Activated T-cell treated with anti-CD3 and anti-CD28 coated beads for 1 hour (primary cell): ENCODE measurements around the gene CCDC40.

Source experiments
- DNase-seq: peaks from one replicate; pipeline ENCODE4 v3.0.0-alpha.2; 2020; ENCODE audit warnings: low read depth

CCDC40 gene

GRCh38 chr17:80116276-80116920, 80.0 kb downstream of the CCDC40 start:
- DNase-seq = no peak

GRCh38 chr17:80116921-80117380, 80.5 kb downstream of the CCDC40 start:
- DNase-seq = no peak

- DNase-seq = no peak
Measured at GRCh38 chr17:80117491-80118401, 81.3 kb downstream of the CCDC40 start.

- no peak for DNase-seq
Measured at GRCh38 chr17:80118601-80119270, 82.3 kb downstream of the CCDC40 start.

GRCh38 chr17:80119271-80119791, 82.9 kb downstream of the CCDC40 start:
- DNase-seq = no peak

- no peak for DNase-seq
Measured at GRCh38 chr17:80119839-80120238, 83.4 kb downstream of the CCDC40 start.

GRCh38 chr17:80122026-80122575, 85.7 kb downstream of the CCDC40 start:
- DNase-seq = no peak

GRCh38 chr17:80122926-80123505, 86.6 kb downstream of the CCDC40 start:
- DNase-seq = no peak

GRCh38 chr17:80123791-80124190, 87.3 kb downstream of the CCDC40 start:
- no peak for DNase-seq

- DNase-seq = no peak
Measured at GRCh38 chr17:80124351-80124981, 88.0 kb downstream of the CCDC40 start.

- DNase-seq = no peak
Measured at GRCh38 chr17:80125656-80126448, 89.4 kb downstream of the CCDC40 start.

GRCh38 chr17:80126449-80126715, 89.9 kb downstream of the CCDC40 start:
- DNase-seq = no peak

GRCh38 chr17:80129006-80129565, 92.6 kb downstream of the CCDC40 start:
- no peak for DNase-seq

GRCh38 chr17:80130992-80131391, 94.5 kb downstream of the CCDC40 start:
- DNase-seq = no peak

GRCh38 chr17:80132906-80133625, 96.6 kb downstream of the CCDC40 start:
- DNase-seq = no peak

GRCh38 chr17:80133626-80133970, 97.2 kb downstream of the CCDC40 start:
- no peak for DNase-seq

- DNase-seq = no peak
Measured at GRCh38 chr17:80137131-80137530, 100.7 kb downstream of the CCDC40 start.

- no peak for DNase-seq
Measured at GRCh38 chr17:80138856-80139426, 102.5 kb downstream of the CCDC40 start.

GRCh38 chr17:80141463-80142165, 105.2 kb downstream of the CCDC40 start:
- no peak for DNase-seq
